OCI-LY1 (cell line): Measurements from ENCODE around the gene IFRD2.

Experiments used
- EZH2 ChIP-seq: fragments of 200-600 bp; sonication (generic), shearing (Covaris generic); IDR thresholded peaks from 2 replicates; pipeline ENCODE4 v1.8.0; 2017; ENCODE audit warnings: borderline replicate concordance, mixed run types, mild to moderate bottlenecking, antibody characterized with exemption, low read length, moderate library complexity, mixed read lengths
- TF ChIP-seq, protein P1 (sequence below): fragments of 200-600 bp; sonication (generic), shearing (Covaris generic); IDR thresholded peaks from 2 replicates; pipeline ENCODE4 v1.5.1; 2017; ENCODE audit warnings: mild to moderate bottlenecking, antibody characterized with exemption, low read length, moderate library complexity, mixed read lengths

DNA sequence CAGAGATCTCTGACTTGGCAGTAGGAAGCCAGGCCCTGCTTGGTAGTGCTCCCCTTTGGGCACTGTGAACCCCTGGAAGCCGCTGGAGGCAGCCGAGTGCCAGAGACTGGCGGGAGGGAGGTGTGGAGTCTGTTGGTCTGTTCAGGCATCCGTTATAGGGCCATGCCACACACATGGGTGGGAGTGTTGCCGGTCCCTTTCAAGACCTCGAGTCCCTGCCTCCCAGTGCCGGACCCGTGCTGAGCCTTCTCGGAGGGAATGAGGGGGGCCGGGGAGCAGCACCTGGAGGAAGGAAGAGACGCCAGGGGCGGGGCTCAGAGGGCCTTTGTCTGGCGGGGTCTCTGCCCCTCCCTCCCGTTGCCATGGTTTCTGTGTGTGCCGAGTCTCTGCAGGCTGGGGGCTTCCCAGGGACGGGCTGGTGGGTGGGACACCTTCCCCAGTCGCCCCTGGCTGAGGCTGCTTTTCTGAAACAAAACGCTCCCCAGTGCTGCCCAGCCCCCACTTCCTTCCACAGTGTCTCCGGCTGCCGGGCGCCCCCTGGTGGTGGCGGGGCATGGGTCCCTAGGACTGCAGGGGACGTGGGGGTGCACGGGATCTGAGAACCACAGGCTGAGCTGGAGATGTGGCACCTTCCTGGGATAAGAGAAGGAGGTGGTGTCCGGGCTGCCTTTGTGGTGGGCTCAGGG is 46.3 kb downstream of the IFRD2 start:
- TF ChIP-seq, protein P1, sequence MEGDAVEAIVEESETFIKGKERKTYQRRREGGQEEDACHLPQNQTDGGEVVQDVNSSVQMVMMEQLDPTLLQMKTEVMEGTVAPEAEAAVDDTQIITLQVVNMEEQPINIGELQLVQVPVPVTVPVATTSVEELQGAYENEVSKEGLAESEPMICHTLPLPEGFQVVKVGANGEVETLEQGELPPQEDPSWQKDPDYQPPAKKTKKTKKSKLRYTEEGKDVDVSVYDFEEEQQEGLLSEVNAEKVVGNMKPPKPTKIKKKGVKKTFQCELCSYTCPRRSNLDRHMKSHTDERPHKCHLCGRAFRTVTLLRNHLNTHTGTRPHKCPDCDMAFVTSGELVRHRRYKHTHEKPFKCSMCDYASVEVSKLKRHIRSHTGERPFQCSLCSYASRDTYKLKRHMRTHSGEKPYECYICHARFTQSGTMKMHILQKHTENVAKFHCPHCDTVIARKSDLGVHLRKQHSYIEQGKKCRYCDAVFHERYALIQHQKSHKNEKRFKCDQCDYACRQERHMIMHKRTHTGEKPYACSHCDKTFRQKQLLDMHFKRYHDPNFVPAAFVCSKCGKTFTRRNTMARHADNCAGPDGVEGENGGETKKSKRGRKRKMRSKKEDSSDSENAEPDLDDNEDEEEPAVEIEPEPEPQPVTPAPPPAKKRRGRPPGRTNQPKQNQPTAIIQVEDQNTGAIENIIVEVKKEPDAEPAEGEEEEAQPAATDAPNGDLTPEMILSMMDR, result peak; percentile 98
- TF ChIP-seq EZH2, result no peak
